Ishikawa (cell line): Measurements from ENCODE around the gene SAMD4B.

Experiments
- CEBPB ChIP-seq: IDR thresholded peaks from 2 replicates; pipeline ENCODE4 v1.6.1; 2012
- CREB1 ChIP-seq: IDR thresholded peaks from 2 replicates; pipeline ENCODE4 v1.6.1; 2012; ENCODE audit warnings: low read depth
- EP300 ChIP-seq: IDR thresholded peaks from 2 replicates; pipeline ENCODE4 v1.6.1; 2012; ENCODE audit warnings: borderline replicate concordance
- RAD21 ChIP-seq: IDR thresholded peaks from 2 replicates; pipeline ENCODE4 v1.6.1; 2012; ENCODE audit warnings: low read depth
- TAF1 ChIP-seq: IDR thresholded peaks from 2 replicates; pipeline ENCODE4 v1.6.1; 2012; ENCODE audit warnings: low read depth, mild to moderate bottlenecking
- TEAD4 ChIP-seq: IDR thresholded peaks from 2 replicates; pipeline ENCODE4 v1.6.1; 2012
- YY1 ChIP-seq: IDR thresholded peaks from 2 replicates; pipeline ENCODE4 v1.6.1; 2012; ENCODE audit warnings: low read depth
- ZBTB7A ChIP-seq: IDR thresholded peaks from 2 replicates; pipeline ENCODE4 v1.6.1; 2012; ENCODE audit warnings: low read depth
- TF ChIP-seq, protein P1 (sequence below): IDR thresholded peaks from 2 replicates; pipeline ENCODE4 v1.6.1; 2012
- TF ChIP-seq, protein P2 (sequence below): IDR thresholded peaks from 2 replicates; pipeline ENCODE4 v1.6.1; 2012
- TF ChIP-seq, protein P3 (sequence below): IDR thresholded peaks from 2 replicates; pipeline ENCODE4 v1.6.1; 2012; ENCODE audit warnings: low read depth, mild to moderate bottlenecking

GRCh38 chr19:39413272-39413910 is 71.2 kb downstream of the SAMD4B start:
- no peak; the same call in 1 of the 2 replicates for TF ChIP-seq ZBTB7A
- TF ChIP-seq, protein P1, sequence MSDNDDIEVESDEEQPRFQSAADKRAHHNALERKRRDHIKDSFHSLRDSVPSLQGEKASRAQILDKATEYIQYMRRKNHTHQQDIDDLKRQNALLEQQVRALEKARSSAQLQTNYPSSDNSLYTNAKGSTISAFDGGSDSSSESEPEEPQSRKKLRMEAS: 0 out of 2 replicates have a peak, but pooled peaks have one; percentile 10
- TF ChIP-seq EP300: no peak
- no peak for TF ChIP-seq CEBPB
- TF ChIP-seq, protein P2, sequence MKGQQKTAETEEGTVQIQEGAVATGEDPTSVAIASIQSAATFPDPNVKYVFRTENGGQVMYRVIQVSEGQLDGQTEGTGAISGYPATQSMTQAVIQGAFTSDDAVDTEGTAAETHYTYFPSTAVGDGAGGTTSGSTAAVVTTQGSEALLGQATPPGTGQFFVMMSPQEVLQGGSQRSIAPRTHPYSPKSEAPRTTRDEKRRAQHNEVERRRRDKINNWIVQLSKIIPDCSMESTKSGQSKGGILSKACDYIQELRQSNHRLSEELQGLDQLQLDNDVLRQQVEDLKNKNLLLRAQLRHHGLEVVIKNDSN: no peak
- no peak for TF ChIP-seq CREB1
- TF ChIP-seq RAD21: no peak
- no peak for TF ChIP-seq YY1
- TF ChIP-seq TAF1: peak; percentile 32; the same call in 1 of the 2 replicates
- TF ChIP-seq, protein P3, sequence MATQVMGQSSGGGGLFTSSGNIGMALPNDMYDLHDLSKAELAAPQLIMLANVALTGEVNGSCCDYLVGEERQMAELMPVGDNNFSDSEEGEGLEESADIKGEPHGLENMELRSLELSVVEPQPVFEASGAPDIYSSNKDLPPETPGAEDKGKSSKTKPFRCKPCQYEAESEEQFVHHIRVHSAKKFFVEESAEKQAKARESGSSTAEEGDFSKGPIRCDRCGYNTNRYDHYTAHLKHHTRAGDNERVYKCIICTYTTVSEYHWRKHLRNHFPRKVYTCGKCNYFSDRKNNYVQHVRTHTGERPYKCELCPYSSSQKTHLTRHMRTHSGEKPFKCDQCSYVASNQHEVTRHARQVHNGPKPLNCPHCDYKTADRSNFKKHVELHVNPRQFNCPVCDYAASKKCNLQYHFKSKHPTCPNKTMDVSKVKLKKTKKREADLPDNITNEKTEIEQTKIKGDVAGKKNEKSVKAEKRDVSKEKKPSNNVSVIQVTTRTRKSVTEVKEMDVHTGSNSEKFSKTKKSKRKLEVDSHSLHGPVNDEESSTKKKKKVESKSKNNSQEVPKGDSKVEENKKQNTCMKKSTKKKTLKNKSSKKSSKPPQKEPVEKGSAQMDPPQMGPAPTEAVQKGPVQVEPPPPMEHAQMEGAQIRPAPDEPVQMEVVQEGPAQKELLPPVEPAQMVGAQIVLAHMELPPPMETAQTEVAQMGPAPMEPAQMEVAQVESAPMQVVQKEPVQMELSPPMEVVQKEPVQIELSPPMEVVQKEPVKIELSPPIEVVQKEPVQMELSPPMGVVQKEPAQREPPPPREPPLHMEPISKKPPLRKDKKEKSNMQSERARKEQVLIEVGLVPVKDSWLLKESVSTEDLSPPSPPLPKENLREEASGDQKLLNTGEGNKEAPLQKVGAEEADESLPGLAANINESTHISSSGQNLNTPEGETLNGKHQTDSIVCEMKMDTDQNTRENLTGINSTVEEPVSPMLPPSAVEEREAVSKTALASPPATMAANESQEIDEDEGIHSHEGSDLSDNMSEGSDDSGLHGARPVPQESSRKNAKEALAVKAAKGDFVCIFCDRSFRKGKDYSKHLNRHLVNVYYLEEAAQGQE: no peak
- TF ChIP-seq TEAD4: no peak
